Panc1 (cell line): ENCODE measurements around the gene OR14J1. TPM values are rescaled to one million over a fixed set of nuclear protein-coding genes. Genes with fewer than 3 reads are reported as not detected.

ENCODE experiments used
- ATAC-seq: fragments of 200-7000 bp; cut with Tn5 transposase; 2 replicates; pipeline ENCODE4 v1.9.1; 2020; ENCODE audit warnings: mild to moderate bottlenecking, moderate library complexity
- BruUV-seq: library from RNA; stranded (reverse); fragments of 400-500 nt; replicated peaks from 2 replicates; lab custom pipeline; 2021; lab: Mats Ljungman, UMichigan
- CTCF ChIA-PET: fragments of 300-600 bp; sonication (Branson Sonifier 250); formaldehyde crosslinking; loops from one replicate; lab custom pipeline; 2022; ENCODE audit warnings: antibody characterized with exemption; lab: Charles Lee
- POLR2A ChIA-PET: fragments of 300-600 bp; sonication (Branson Sonifier 250); formaldehyde crosslinking; loops from one replicate; lab custom pipeline; 2022; ENCODE audit warnings: antibody characterized with exemption; lab: Charles Lee
- DNase-seq: peaks from one replicate; pipeline ENCODE4 v3.0.0-alpha.2; 2010; ENCODE audit warnings: low read depth, low spot score
- H3K27ac ChIP-seq: 2 replicates; pipeline ENCODE4 v1.5.1; 2011; ENCODE audit warnings: mild to moderate bottlenecking, low read length, inconsistent platforms
- H3K27me3 ChIP-seq: fragments of 200-500 bp; sonication (Bioruptor generic); 2 replicates; pipeline ENCODE4 v1.6.0; 2014; ENCODE audit warnings: low read length, inconsistent platforms; ENCODE audit not compliant: control insufficient read depth, insufficient read depth
- H3K36me3 ChIP-seq: fragments of 200-500 bp; sonication (Bioruptor generic); 2 replicates; pipeline ENCODE4 v1.5.1; 2014; ENCODE audit warnings: inconsistent platforms, mild to moderate bottlenecking, low read length, moderate library complexity; ENCODE audit not compliant: control insufficient read depth, insufficient read depth
- H3K4me1 ChIP-seq: 2 replicates; pipeline ENCODE4 v1.5.1; 2011; ENCODE audit warnings: inconsistent platforms, mild to moderate bottlenecking, low read length, moderate library complexity; ENCODE audit not compliant: control insufficient read depth, insufficient read depth
- H3K4me3 ChIP-seq, 2 experiments: 2 replicates each; pipeline ENCODE4 v1.5.1; 2011 to 2012; ENCODE audit warnings: low read depth in 2 of 2, low read length in 2 of 2, mild to moderate bottlenecking in 2 of 2, inconsistent platforms in 1 of 2, moderate library complexity in 1 of 2
- H3K9me3 ChIP-seq: fragments of 200-500 bp; sonication (Bioruptor generic); 2 replicates; pipeline ENCODE4 v1.5.1; 2014; ENCODE audit warnings: low read depth, mild to moderate bottlenecking, inconsistent platforms, low read length, moderate library complexity; ENCODE audit not compliant: control insufficient read depth, insufficient read depth
- POLR2AphosphoS5 ChIP-seq: IDR thresholded peaks from 2 replicates; pipeline ENCODE4 v1.6.1; 2012; ENCODE audit warnings: mild to moderate bottlenecking, low read depth, low read length, moderate library complexity
- REST ChIP-seq, 2 experiments: IDR thresholded peaks; 2 replicates each; pipeline ENCODE4 v1.6.1; 2011 to 2012; ENCODE audit warnings: low read depth in 2 of 2, control low read depth in 1 of 2, low read length in 1 of 2, mild to moderate bottlenecking in 1 of 2, moderate library complexity in 1 of 2; ENCODE audit not compliant: insufficient read depth in 1 of 2
- SIN3A ChIP-seq: IDR thresholded peaks from 2 replicates; pipeline ENCODE4 v1.6.1; 2012; ENCODE audit warnings: low read depth, mild to moderate bottlenecking, low read length, moderate library complexity, borderline replicate concordance; ENCODE audit not compliant: insufficient read depth
- TCF7L2 ChIP-seq: IDR thresholded peaks from 2 replicates; pipeline ENCODE4 v1.6.1; 2011; ENCODE audit warnings: mild to moderate bottlenecking, low read depth, low read length, inconsistent platforms
- in situ Hi-C: cut with HindIII; loops from 2 replicates; pipeline ENCODE4 v1.10.0; 2016; ENCODE audit warnings: low sequenced_read_pairs, low pct_unique_long_range_greater_than_20kb
- intact Hi-C: fragments of 100-400 bp; cut with micrococcal nuclease; formaldehyde crosslinking; loops from one replicate; pipeline ENCODE4 v1.10.0; 2022; ENCODE audit not compliant: unreplicated experiment
- total RNA-seq: library from RNA; stranded (reverse); gene quantifications from one replicate; pipeline ENCODE4 v1.2.1, GENCODE V29; 2021; ENCODE audit not compliant: unreplicated experiment
- TF ChIP-seq, protein P1 (sequence below): fragments of 450-650 bp; IDR thresholded peaks from 2 replicates; pipeline ENCODE4 v1.5.1; 2017; ENCODE audit warnings: mild to moderate bottlenecking

OR14J1 gene
- total RNA-seq, 1 experiment from 2014 or later, result not detected

DNA sequence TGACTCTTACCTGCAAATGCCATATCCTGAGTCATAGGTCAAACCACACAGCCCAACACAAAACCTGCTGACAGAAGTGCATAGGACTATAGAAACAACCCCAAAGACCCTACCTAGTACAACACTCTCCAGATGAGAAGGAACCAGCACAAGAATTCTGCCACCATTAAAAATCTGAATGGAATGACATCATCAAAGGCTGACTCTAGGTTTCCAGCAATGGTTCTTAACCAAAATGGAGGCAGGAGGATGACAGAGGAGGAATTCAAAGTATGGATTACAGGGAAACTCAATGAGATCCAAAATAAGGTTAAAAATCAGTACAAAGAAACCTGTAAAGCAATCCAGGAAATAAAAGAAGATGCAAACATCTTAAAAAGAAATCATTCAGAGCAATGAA, 31.2 kb downstream of the OR14J1 start:
- ChIA-PET CTCF (no interaction called here), POLR2A (no interaction called here)
- H3K27me3 ChIP-seq, result no peaks in the 10 kb centered on the region
- H3K4me3 ChIP-seq, result no peak overlapping the region
- no peak for ATAC-seq
- no peak for TF ChIP-seq TCF7L2
- TF ChIP-seq POLR2AphosphoS5, result no peak
- TF ChIP-seq, protein P1, sequence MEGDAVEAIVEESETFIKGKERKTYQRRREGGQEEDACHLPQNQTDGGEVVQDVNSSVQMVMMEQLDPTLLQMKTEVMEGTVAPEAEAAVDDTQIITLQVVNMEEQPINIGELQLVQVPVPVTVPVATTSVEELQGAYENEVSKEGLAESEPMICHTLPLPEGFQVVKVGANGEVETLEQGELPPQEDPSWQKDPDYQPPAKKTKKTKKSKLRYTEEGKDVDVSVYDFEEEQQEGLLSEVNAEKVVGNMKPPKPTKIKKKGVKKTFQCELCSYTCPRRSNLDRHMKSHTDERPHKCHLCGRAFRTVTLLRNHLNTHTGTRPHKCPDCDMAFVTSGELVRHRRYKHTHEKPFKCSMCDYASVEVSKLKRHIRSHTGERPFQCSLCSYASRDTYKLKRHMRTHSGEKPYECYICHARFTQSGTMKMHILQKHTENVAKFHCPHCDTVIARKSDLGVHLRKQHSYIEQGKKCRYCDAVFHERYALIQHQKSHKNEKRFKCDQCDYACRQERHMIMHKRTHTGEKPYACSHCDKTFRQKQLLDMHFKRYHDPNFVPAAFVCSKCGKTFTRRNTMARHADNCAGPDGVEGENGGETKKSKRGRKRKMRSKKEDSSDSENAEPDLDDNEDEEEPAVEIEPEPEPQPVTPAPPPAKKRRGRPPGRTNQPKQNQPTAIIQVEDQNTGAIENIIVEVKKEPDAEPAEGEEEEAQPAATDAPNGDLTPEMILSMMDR, result no peak
- TF ChIP-seq REST (IDR thresholded peaks at IDR 0.05; ENCODE audit: insufficient read depth in 1 of 2, low read depth in 2 of 2, low read length in 1 of 2), result no peak
- TF ChIP-seq SIN3A, result no peak
- H3K36me3 ChIP-seq, result no peaks in the 10 kb centered on the region
- in situ Hi-C loops (no loop called here), intact Hi-C loops (no loop called here)
- H3K4me1 ChIP-seq, result no peaks in the 10 kb centered on the region
- no TSS peak for BruUV-seq
- H3K27ac ChIP-seq, result no peak overlapping the region
- DNase-seq, result no peak
- no peaks in the 10 kb centered on the region for H3K9me3 ChIP-seq

GRCh38 chr6:29336269-29336668, 34.8 kb downstream of the OR14J1 start:
- no TSS peak for BruUV-seq
- Histone ChIP-seq H3K27me3 (no peaks in the 10 kb centered on the region), H3K27ac (no peak overlapping the region), H3K9me3 (no peaks in the 10 kb centered on the region), H3K36me3 (no peaks in the 10 kb centered on the region), H3K4me1 (no peaks in the 10 kb centered on the region), H3K4me3 (no peak overlapping the region)
- ChIA-PET CTCF (no interaction called here), POLR2A (no interaction called here)
- TF ChIP-seq TCF7L2 (no peak), POLR2AphosphoS5 (no peak), REST (IDR thresholded peaks at IDR 0.05; ENCODE audit: insufficient read depth in 1 of 2, low read depth in 2 of 2, low read length in 1 of 2) (no peak), SIN3A (no peak)
- TF ChIP-seq, protein P1, result no peak
- in situ Hi-C loops, result no loop called here
- intact Hi-C loops, result no loop called here
- no peak for DNase-seq
- no peak for ATAC-seq
